ENCODE data around the gene YWHAG. TPM values are rescaled to one million over a fixed set of nuclear protein-coding genes. Genes with fewer than 3 reads are reported as not detected.

The YWHAG gene
- total and polyA plus RNA-seq, 2 of the 13 experiments (the other 11 are each of a cell fraction or from before 2014, with no cell fraction given), result 36.9 to 67.5 TPM

DNA sequence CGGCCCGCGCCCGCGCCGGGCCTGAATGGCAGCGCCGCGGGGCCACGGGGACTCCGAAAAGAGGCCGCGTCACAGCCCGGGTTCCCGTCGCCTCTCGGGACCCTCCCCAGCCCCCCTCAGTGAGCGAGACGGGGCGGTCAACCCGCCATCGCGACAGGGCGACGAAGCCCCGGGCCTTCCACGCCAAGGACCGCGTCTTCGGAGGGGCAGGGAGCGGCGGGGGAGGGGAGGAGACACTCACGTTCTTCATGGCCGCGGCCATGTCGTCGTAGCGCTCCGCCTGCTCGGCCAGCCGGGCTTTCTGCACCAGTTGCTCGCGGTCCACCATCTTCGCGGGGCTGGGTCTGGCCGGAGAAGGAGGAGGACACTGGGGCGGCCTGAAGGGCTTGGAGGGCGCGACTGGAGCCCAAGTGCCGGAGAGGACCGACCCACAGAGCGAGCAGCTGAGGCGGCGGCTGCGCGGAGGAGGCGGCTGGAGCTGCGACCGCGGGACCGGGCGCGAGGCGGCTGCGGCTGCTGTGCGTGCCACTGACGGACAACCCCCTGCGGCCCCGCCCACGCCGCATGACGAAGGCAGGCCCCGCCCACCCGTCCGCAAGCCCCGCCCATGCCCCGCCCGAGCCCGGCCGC lies at the start of gene YWHAG (continued):
- TF ChIP-seq, protein P1, sequence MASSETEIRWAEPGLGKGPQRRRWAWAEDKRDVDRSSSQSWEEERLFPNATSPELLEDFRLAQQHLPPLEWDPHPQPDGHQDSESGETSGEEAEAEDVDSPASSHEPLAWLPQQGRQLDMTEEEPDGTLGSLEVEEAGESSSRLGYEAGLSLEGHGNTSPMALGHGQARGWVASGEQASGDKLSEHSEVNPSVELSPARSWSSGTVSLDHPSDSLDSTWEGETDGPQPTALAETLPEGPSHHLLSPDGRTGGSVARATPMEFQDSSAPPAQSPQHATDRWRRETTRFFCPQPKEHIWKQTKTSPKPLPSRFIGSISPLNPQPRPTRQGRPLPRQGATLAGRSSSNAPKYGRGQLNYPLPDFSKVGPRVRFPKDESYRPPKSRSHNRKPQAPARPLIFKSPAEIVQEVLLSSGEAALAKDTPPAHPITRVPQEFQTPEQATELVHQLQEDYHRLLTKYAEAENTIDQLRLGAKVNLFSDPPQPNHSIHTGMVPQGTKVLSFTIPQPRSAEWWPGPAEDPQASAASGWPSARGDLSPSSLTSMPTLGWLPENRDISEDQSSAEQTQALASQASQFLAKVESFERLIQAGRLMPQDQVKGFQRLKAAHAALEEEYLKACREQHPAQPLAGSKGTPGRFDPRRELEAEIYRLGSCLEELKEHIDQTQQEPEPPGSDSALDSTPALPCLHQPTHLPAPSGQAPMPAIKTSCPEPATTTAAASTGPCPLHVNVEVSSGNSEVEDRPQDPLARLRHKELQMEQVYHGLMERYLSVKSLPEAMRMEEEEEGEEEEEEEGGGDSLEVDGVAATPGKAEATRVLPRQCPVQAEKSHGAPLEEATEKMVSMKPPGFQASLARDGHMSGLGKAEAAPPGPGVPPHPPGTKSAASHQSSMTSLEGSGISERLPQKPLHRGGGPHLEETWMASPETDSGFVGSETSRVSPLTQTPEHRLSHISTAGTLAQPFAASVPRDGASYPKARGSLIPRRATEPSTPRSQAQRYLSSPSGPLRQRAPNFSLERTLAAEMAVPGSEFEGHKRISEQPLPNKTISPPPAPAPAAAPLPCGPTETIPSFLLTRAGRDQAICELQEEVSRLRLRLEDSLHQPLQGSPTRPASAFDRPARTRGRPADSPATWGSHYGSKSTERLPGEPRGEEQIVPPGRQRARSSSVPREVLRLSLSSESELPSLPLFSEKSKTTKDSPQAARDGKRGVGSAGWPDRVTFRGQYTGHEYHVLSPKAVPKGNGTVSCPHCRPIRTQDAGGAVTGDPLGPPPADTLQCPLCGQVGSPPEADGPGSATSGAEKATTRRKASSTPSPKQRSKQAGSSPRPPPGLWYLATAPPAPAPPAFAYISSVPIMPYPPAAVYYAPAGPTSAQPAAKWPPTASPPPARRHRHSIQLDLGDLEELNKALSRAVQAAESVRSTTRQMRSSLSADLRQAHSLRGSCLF (CRISPR knock-in tag; IDR thresholded peaks at IDR 0.05; ENCODE audit: borderline replicate concordance), result no peak
- TF ChIP-seq, protein P2, sequence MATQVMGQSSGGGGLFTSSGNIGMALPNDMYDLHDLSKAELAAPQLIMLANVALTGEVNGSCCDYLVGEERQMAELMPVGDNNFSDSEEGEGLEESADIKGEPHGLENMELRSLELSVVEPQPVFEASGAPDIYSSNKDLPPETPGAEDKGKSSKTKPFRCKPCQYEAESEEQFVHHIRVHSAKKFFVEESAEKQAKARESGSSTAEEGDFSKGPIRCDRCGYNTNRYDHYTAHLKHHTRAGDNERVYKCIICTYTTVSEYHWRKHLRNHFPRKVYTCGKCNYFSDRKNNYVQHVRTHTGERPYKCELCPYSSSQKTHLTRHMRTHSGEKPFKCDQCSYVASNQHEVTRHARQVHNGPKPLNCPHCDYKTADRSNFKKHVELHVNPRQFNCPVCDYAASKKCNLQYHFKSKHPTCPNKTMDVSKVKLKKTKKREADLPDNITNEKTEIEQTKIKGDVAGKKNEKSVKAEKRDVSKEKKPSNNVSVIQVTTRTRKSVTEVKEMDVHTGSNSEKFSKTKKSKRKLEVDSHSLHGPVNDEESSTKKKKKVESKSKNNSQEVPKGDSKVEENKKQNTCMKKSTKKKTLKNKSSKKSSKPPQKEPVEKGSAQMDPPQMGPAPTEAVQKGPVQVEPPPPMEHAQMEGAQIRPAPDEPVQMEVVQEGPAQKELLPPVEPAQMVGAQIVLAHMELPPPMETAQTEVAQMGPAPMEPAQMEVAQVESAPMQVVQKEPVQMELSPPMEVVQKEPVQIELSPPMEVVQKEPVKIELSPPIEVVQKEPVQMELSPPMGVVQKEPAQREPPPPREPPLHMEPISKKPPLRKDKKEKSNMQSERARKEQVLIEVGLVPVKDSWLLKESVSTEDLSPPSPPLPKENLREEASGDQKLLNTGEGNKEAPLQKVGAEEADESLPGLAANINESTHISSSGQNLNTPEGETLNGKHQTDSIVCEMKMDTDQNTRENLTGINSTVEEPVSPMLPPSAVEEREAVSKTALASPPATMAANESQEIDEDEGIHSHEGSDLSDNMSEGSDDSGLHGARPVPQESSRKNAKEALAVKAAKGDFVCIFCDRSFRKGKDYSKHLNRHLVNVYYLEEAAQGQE (IDR thresholded peaks at IDR 0.05; ENCODE audit: borderline replicate concordance in 1 of 2, low read depth in 1 of 2, low read length in 2 of 2), result no peak; a peak in 1 of 4 replicates
- TF ChIP-seq SMAD9 (CRISPR knock-in tag; IDR thresholded peaks at IDR 0.05), result no peak
- TF ChIP-seq POLR2AphosphoS5 (IDR thresholded peaks at IDR 0.05; ENCODE audit: low read depth, low read length), result peak; percentile 96
- TF ChIP-seq SAP130 (CRISPR knock-in tag; IDR thresholded peaks at IDR 0.05; ENCODE audit: low read depth), result peak; percentile 91
- TF ChIP-seq, protein P3, sequence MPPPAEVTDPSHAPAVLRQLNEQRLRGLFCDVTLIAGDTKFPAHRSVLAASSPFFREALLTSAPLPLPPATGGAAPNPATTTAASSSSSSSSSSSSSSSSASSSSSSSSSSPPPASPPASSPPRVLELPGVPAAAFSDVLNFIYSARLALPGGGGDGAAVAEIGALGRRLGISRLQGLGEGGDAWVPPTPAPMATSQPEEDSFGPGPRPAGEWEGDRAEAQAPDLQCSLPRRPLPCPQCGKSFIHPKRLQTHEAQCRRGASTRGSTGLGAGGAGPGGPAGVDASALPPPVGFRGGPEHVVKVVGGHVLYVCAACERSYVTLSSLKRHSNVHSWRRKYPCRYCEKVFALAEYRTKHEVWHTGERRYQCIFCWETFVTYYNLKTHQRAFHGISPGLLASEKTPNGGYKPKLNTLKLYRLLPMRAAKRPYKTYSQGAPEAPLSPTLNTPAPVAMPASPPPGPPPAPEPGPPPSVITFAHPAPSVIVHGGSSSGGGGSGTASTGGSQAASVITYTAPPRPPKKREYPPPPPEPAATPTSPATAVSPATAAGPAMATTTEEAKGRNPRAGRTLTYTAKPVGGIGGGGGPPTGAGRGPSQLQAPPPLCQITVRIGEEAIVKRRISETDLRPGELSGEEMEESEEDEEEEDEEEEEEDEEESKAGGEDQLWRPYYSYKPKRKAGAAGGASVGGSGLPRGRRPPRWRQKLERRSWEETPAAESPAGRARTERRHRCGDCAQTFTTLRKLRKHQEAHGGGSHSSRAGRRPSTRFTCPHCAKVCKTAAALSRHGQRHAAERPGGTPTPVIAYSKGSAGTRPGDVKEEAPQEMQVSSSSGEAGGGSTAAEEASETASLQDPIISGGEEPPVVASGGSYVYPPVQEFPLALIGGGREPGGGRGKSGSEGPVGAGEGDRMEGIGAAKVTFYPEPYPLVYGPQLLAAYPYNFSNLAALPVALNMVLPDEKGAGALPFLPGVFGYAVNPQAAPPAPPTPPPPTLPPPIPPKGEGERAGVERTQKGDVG (CRISPR knock-in tag; IDR thresholded peaks at IDR 0.05; ENCODE audit: borderline replicate concordance), result no peak
- no peak for TF ChIP-seq RFX1 (IDR thresholded peaks at IDR 0.05)
- TF ChIP-seq POGZ (CRISPR knock-in tag; IDR thresholded peaks at IDR 0.05), result no peak; the same call in 1 of the 2 replicates
- TF ChIP-seq ZIK1 (CRISPR knock-in tag; IDR thresholded peaks at IDR 0.05; ENCODE audit: borderline replicate concordance, low read depth), result no peak; the same call in 1 of the 2 replicates
- TF ChIP-seq ZNF337 (CRISPR knock-in tag; IDR thresholded peaks at IDR 0.05; ENCODE audit: borderline replicate concordance, low read depth), result no peak
- no peak for TF ChIP-seq FOXA1 (IDR thresholded peaks at IDR 0.05)
- 0 out of 2 replicates have a peak, but pooled peaks have one; percentile 11 for TF ChIP-seq FOXA1 (CRISPR knock-in tag; IDR thresholded peaks at IDR 0.05)
- peak; percentile 84; the same call in 1 of the 2 replicates for TF ChIP-seq BRD4 (CRISPR knock-in tag; IDR thresholded peaks at IDR 0.05)
- TF ChIP-seq MAFK (conservative IDR thresholded peaks at IDR 0.05 in 1 of 2, IDR thresholded peaks at IDR 0.05 in 1 of 2; ENCODE audit: low read length in 2 of 2), result no peak
- TF ChIP-seq, protein P4, sequence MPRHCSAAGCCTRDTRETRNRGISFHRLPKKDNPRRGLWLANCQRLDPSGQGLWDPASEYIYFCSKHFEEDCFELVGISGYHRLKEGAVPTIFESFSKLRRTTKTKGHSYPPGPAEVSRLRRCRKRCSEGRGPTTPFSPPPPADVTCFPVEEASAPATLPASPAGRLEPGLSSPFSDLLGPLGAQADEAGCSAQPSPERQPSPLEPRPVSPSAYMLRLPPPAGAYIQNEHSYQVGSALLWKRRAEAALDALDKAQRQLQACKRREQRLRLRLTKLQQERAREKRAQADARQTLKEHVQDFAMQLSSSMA (CRISPR knock-in tag; IDR thresholded peaks at IDR 0.05), result no peak
- TF ChIP-seq HES4 (CRISPR knock-in tag; IDR thresholded peaks at IDR 0.05; ENCODE audit: borderline replicate concordance), result peak; percentile 32; the same call in 1 of the 2 replicates
- TF ChIP-seq ZNF83 (CRISPR knock-in tag; IDR thresholded peaks at IDR 0.05; ENCODE audit: borderline replicate concordance), result no peak
